B cell (primary cell): Measurements from ENCODE around the gene ACAP3. TPM values are rescaled to one million over a fixed set of nuclear protein-coding genes. Genes with fewer than 3 reads are reported as not detected.

Experiments used
- ATAC-seq: fragments of 200-7000 bp; cut with Tn5 transposase; one replicate; pipeline ENCODE4 v1.10.0; 2021; ENCODE audit warnings: low read depth, mild to moderate bottlenecking, moderate number of reproducible peaks, moderate library complexity
- CTCF ChIA-PET: fragments of 350-600 bp; sonication (Branson Sonifier 250); formaldehyde crosslinking; loops from one replicate; lab custom pipeline; 2021; ENCODE audit warnings: antibody characterized with exemption, inconsistent platforms; lab: Charles Lee
- POLR2A ChIA-PET: fragments of 350-600 bp; sonication (Branson Sonifier 250); formaldehyde crosslinking; loops from one replicate; lab custom pipeline; 2021; ENCODE audit warnings: antibody characterized with exemption; lab: Charles Lee
- DNase-seq: peaks from one replicate; pipeline ENCODE4 v3.0.0; 2013
- H2AFZ ChIP-seq: 2 replicates; pipeline ENCODE4 v1.6.1; 2012; ENCODE audit warnings: mild to moderate bottlenecking, low read depth, low read length; ENCODE audit not compliant: insufficient read depth, poor library complexity, severe bottlenecking
- H3K27ac ChIP-seq, 2 donors: 1 replicate in 1 of 2; 2 replicates in 1 of 2; pipeline ENCODE4 v1.5.1; 2012 to 2013; ENCODE audit warnings: low read length in 2 of 2, mild to moderate bottlenecking in 2 of 2, moderate library complexity in 1 of 2
- H3K27me3 ChIP-seq, 4 experiments: fragments of 200-600 bp in 1 of 4; sonication (generic) in 1 of 4; replicated peaks in 1 of 4; 1 replicate in 2 of 4; 2 replicates in 2 of 4; pipeline versions ENCODE4 v1.6.1 to v1.7.0; 2013 to 2016; ENCODE audit warnings: low read length in 3 of 4, mild to moderate bottlenecking in 2 of 4, mixed read lengths in 1 of 4, moderate library complexity in 1 of 4; ENCODE audit not compliant: insufficient read depth in 4 of 4, control insufficient read depth in 3 of 4; ENCODE audit errors: control extremely low read depth in 1 of 4
- H3K36me3 ChIP-seq, 2 experiments: replicated peaks in 1 of 2; 1 replicate in 1 of 2; 2 replicates in 1 of 2; pipeline versions ENCODE4 v1.6.1 to v1.7.1; 2013; ENCODE audit warnings: low read length in 1 of 2; ENCODE audit not compliant: insufficient read depth in 2 of 2, control insufficient read depth in 1 of 2; ENCODE audit errors: control extremely low read depth in 1 of 2, extremely low read depth in 1 of 2
- H3K4me1 ChIP-seq, 2 donors: fragments of 200-600 bp in 1 of 2; sonication (generic) in 1 of 2; 1 replicate in 1 of 2; 2 replicates in 1 of 2; pipeline versions ENCODE4 v1.5.1 to v1.6.1; 2013 to 2017; ENCODE audit warnings: low read length in 2 of 2; ENCODE audit not compliant: control insufficient read depth in 2 of 2, insufficient read depth in 2 of 2
- H3K4me2 ChIP-seq: replicated peaks from 2 replicates; pipeline ENCODE3; 2012; ENCODE audit warnings: mild to moderate bottlenecking, low read depth, low read length; ENCODE audit not compliant: poor library complexity, severe bottlenecking
- H3K4me3 ChIP-seq, 5 experiments: fragments of 200-600 bp in 1 of 5; sonication (generic) in 1 of 5; 1 replicate in 3 of 5; 2 replicates in 2 of 5; pipeline versions ENCODE4 v1.5.1 to v1.7.0; 2011 to 2016; ENCODE audit warnings: low read length in 4 of 5, mild to moderate bottlenecking in 4 of 5, low read depth in 2 of 5, control low read depth in 1 of 5, moderate library complexity in 1 of 5; ENCODE audit not compliant: insufficient read depth in 1 of 5; ENCODE audit errors: control extremely low read depth in 1 of 5, extremely low read depth in 1 of 5
- H3K79me2 ChIP-seq: fragments of 200-600 bp; sonication (generic); one replicate; pipeline ENCODE4 v1.6.0; 2016; ENCODE audit warnings: low read length; ENCODE audit not compliant: control insufficient read depth, insufficient read depth
- H3K9ac ChIP-seq: fragments of 200-600 bp; sonication (generic); 2 replicates; pipeline ENCODE4 v1.6.1; 2017; ENCODE audit warnings: mild to moderate bottlenecking, low read length, moderate library complexity
- H3K9me3 ChIP-seq, 3 donors: one replicate each; pipeline versions ENCODE4 v1.6.1 to v1.7.1; 2013; ENCODE audit warnings: low read length in 2 of 3; ENCODE audit not compliant: control insufficient read depth in 2 of 3, insufficient read depth in 1 of 3; ENCODE audit errors: control extremely low read depth in 1 of 3
- H4K20me1 ChIP-seq: 2 replicates; pipeline ENCODE4 v1.6.0; 2012; ENCODE audit warnings: mild to moderate bottlenecking, low read length; ENCODE audit not compliant: insufficient read depth, control insufficient read depth, poor library complexity, severe bottlenecking
- H3K27ac Mint-ChIP-seq: one replicate; pipeline ENCODE4 v1.8.0; 2021; ENCODE audit warnings: mixed read lengths
- H3K27me3 Mint-ChIP-seq: one replicate; pipeline ENCODE4 v1.8.0; 2021; ENCODE audit warnings: mixed read lengths
- H3K4me1 Mint-ChIP-seq: one replicate; pipeline ENCODE4 v1.8.0; 2021; ENCODE audit warnings: mixed read lengths
- H3K4me3 Mint-ChIP-seq: one replicate; pipeline ENCODE4 v1.8.0; 2021; ENCODE audit warnings: mixed read lengths
- H3K9me3 Mint-ChIP-seq: one replicate; pipeline ENCODE4 v1.8.0; 2022; ENCODE audit warnings: mixed read lengths; ENCODE audit not compliant: insufficient read depth
- CTCF ChIP-seq: fragments of 200-600 bp; IDR thresholded peaks from one replicate; pipeline ENCODE4 v1.8.0; 2022; ENCODE audit warnings: antibody characterized with exemption, mild to moderate bottlenecking
- EZH2 ChIP-seq: IDR thresholded peaks from 2 replicates; pipeline ENCODE4 v1.6.1; 2012; ENCODE audit warnings: borderline replicate concordance, low read depth, mild to moderate bottlenecking, moderate library complexity, low read length; ENCODE audit not compliant: insufficient read depth, poor library complexity, severe bottlenecking
- WGBS: methylation state at CpG from one replicate; pipeline ENCODE4 v1.1.5; 2013; ENCODE audit warnings: missing lambda C conversion rate; ENCODE audit not compliant: insufficient coverage; 5-methylcytosine and 5-hydroxymethylcytosine counted together
- intact Hi-C: fragments of 100-400 bp; cut with micrococcal nuclease; formaldehyde crosslinking; loops from one replicate; pipeline ENCODE4 v1.10.0; 2022
- polyA plus RNA-seq: library from polyadenylated mRNA; depleted of rRNA; stranded (reverse); fragments of >200 nt; gene quantifications from 2 replicates; pipeline ENCODE4 v1.2.3, GENCODE V29; 2012
- total RNA-seq, 2 donors: library from RNA; stranded (reverse); fragments of 120-200 nt in 1 of 2; gene quantifications; 1 replicate in 1 of 2; 2 replicates in 1 of 2; pipeline versions ENCODE4 v1.2.3 to v1.2.4, GENCODE V29; 2013 to 2022

Gene ACAP3
- total and polyA plus RNA-seq, 2 donors (not counting 1 experiment from before 2014, with no cell fraction given) = 40.7 to 124 TPM

- no peak overlapping the region for H3K27ac ChIP-seq
- H3K36me3 ChIP-seq = peaks cover 0 to 12% of the 10 kb centered on the region in 2 experiments
- H3K79me2 ChIP-seq = no peaks in the 10 kb centered on the region
- no peak overlapping the region for H3K27ac Mint-ChIP-seq
- no peak overlapping the region for H2AFZ ChIP-seq
- H3K4me1 Mint-ChIP-seq = peaks cover 2% of the 10 kb centered on the region
- peaks cover 0 to 7% (median 0%) of the 10 kb centered on the region in 3 donors for H3K9me3 ChIP-seq
- H3K4me1 ChIP-seq = no peaks in the 10 kb centered on the region
- H3K4me2 ChIP-seq = no peak overlapping the region
- TF ChIP-seq CTCF (no peak), EZH2 (no peak)
- DNase-seq (no peak), ATAC-seq (no peak)
- intact Hi-C loops = no loop called here
- H4K20me1 ChIP-seq = no peaks in the 10 kb centered on the region
- no peaks in the 10 kb centered on the region for H3K9me3 Mint-ChIP-seq
- WGBS = 94% methylated on average over 31 of the region's 32 CpGs
- no peak overlapping the region for H3K9ac ChIP-seq
- H3K27me3 Mint-ChIP-seq = no peaks in the 10 kb centered on the region
- no peak overlapping the region for H3K4me3 Mint-ChIP-seq
- POLR2A ChIA-PET = no interaction called here
- H3K27me3 ChIP-seq = no peaks in the 10 kb centered on the region
- CTCF ChIA-PET = no interaction called here
- no peak overlapping the region for H3K4me3 ChIP-seq
Measured at GRCh38 chr1:1336931-1337792, 29.4 kb upstream of the ACAP3 start.

DNA sequence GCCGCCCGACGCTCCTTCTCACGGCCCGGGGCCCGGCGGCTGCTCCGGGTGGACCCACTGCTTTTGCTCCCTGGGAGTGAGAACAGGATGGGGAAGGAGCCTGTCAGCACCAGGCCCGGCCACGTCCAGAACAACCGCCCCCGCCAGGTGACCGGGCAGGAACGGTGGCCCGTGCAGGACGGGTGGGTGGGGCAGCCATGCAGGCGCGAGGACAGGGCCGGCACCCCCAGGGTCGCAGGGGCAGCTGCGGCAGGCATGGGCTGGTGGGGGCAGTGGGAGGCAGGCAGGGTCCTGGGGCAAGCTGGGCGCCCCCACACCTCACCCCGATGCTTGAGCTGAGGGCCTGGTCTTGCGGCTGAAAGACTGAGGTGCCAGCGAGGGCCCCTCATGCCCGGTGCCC, 28.7 kb upstream of the ACAP3 start:
- POLR2A ChIA-PET = no interaction called here
- no peak overlapping the region for H3K27ac Mint-ChIP-seq

More for the DNA sequence above, 28.7 kb upstream of the ACAP3 start:
- Histone ChIP-seq H3K9ac (no peak overlapping the region), H2AFZ (no peak overlapping the region), H3K27me3 (no peaks in the 10 kb centered on the region), H3K27ac (no peak overlapping the region), H4K20me1 (no peaks in the 10 kb centered on the region), H3K9me3 (peaks cover 0 to 7% (median 0%) of the 10 kb centered on the region in 3 donors), H3K36me3 (peaks cover 0 to 12% of the 10 kb centered on the region in 2 experiments), H3K4me3 (no peak overlapping the region), H3K4me1 (peaks cover 0 to 2% of the 10 kb centered on the region in 2 donors), H3K79me2 (no peaks in the 10 kb centered on the region), H3K4me2 (no peak overlapping the region)
- WGBS = 96% methylated on average over 25 of the region's 26 CpGs
- DNase-seq (no peak), ATAC-seq (no peak)
- no peaks in the 10 kb centered on the region for H3K9me3 Mint-ChIP-seq
- no peaks in the 10 kb centered on the region for H3K27me3 Mint-ChIP-seq
- TF ChIP-seq CTCF (no peak), EZH2 (no peak)
- CTCF ChIA-PET = no interaction called here
- no peak overlapping the region for H3K4me3 Mint-ChIP-seq
- peaks cover 2% of the 10 kb centered on the region for H3K4me1 Mint-ChIP-seq
- intact Hi-C loops = no loop called here
